ENCODE results near the gene BICD1.
"Not testable (repeated sequence)": the region's sequence is repeated elsewhere in the genome, so short reads cannot be mapped to it uniquely, and the experiment has no call there.

The BICD1 gene

GRCh38 chr12:32249777-32250176, 143.1 kb downstream of the BICD1 start:
- no peak for FAIRE-seq

GRCh38 chr12:32252199-32253073, 145.8 kb downstream of the BICD1 start:
- FAIRE-seq = no peak

- FAIRE-seq = no peak
These were observed 146.6 kb downstream of the BICD1 start for GRCh38 chr12:32253154-32253790.

- FAIRE-seq = no peak
These were observed 147.8 kb downstream of the BICD1 start for GRCh38 chr12:32254260-32254956.

- no peak for FAIRE-seq
These were observed 148.9 kb downstream of the BICD1 start for GRCh38 chr12:32255588-32255987.

GRCh38 chr12:32257695-32258496, 151.2 kb downstream of the BICD1 start:
- no peak for FAIRE-seq

- FAIRE-seq = no peak
These were observed 154.0 kb downstream of the BICD1 start for GRCh38 chr12:32260696-32261095.

- no peak for FAIRE-seq
These were observed 155.0 kb downstream of the BICD1 start for GRCh38 chr12:32261638-32262037.

- FAIRE-seq = no peak
These were observed 158.3 kb downstream of the BICD1 start for GRCh38 chr12:32264961-32265360.

- FAIRE-seq = no peak
These were observed 158.8 kb downstream of the BICD1 start for GRCh38 chr12:32265456-32265855.

- no peak for FAIRE-seq
These were observed 159.3 kb downstream of the BICD1 start for GRCh38 chr12:32265951-32266350.

- FAIRE-seq = no peak
These were observed 160.1 kb downstream of the BICD1 start for GRCh38 chr12:32266756-32267155.

- FAIRE-seq = no peak
These were observed 164.4 kb downstream of the BICD1 start for GRCh38 chr12:32270818-32271710.

- FAIRE-seq = no peak
These were observed 165.8 kb downstream of the BICD1 start for GRCh38 chr12:32272465-32272864.

- no peak for FAIRE-seq
These were observed 166.4 kb downstream of the BICD1 start for GRCh38 chr12:32273063-32273522.

- FAIRE-seq = no peak
These were observed 167.1 kb downstream of the BICD1 start for GRCh38 chr12:32273712-32274111.

- no peak for FAIRE-seq
These were observed 168.0 kb downstream of the BICD1 start for GRCh38 chr12:32274665-32275064.

- FAIRE-seq = not testable (repeated sequence)
These were observed 168.9 kb downstream of the BICD1 start for GRCh38 chr12:32275520-32275919.

- FAIRE-seq = no peak
These were observed 171.1 kb downstream of the BICD1 start for GRCh38 chr12:32277774-32278173.

- no peak for FAIRE-seq
These were observed 174.5 kb downstream of the BICD1 start for GRCh38 chr12:32281098-32281497.

GRCh38 chr12:32284561-32284960, 177.9 kb downstream of the BICD1 start:
- no peak for FAIRE-seq

GRCh38 chr12:32285021-32285420, 178.4 kb downstream of the BICD1 start:
- FAIRE-seq = no peak

Data from TTC549 (cell line).